ENCODE measurements around the gene CT45A9. TPM values are rescaled to one million over a fixed set of nuclear protein-coding genes. Genes with fewer than 3 reads are reported as not detected.
"Not testable (repeated sequence)": the region's sequence is repeated elsewhere in the genome, so short reads cannot be mapped to it uniquely, and the experiment has no call there.

CT45A9 gene
- total and polyA plus RNA-seq, 4 donors, result not detected

GRCh38 chrX:135890087-135890585 lies 18.5 kb upstream of the CT45A9 start:
- H3K4me3 ChIP-seq (ENCODE audit: low read depth in 1 of 3, low read length in 3 of 3), result no peak overlapping the region
- no peak overlapping the region for H3K9ac ChIP-seq (ENCODE audit: low read depth in 1 of 2, low read length in 2 of 2)
- TF ChIP-seq EGR1 (IDR thresholded peaks at IDR 0.05; ENCODE audit: low read depth in 2 of 2), result no peak
- TF ChIP-seq HNF4A (conservative IDR thresholded peaks at IDR 0.05), result no peak
- TF ChIP-seq HNF4G (IDR thresholded peaks at IDR 0.05), result no peak
- TF ChIP-seq GABPA (IDR thresholded peaks at IDR 0.05 in 1 of 2, conservative IDR thresholded peaks at IDR 0.05 in 1 of 2), result no peak
- TF ChIP-seq FOXA2 (IDR thresholded peaks at IDR 0.05), result no peak
- no peak for TF ChIP-seq RXRA (IDR thresholded peaks at IDR 0.05)
- DNase-seq (ENCODE audit: low spot score), result no peak
- no peak overlapping the region for H3K27ac ChIP-seq (ENCODE audit: low read depth in 1 of 2, low read length in 2 of 2)
- H3K27me3 ChIP-seq (ENCODE audit: control insufficient read depth in 4 of 4, insufficient read depth in 4 of 4, low read length in 3 of 4), result no peaks in the 10 kb centered on the region
- H3K36me3 ChIP-seq (ENCODE audit: control insufficient read depth in 4 of 4, insufficient read depth in 3 of 4, low read depth in 1 of 4, low read length in 3 of 4), result no peaks in the 10 kb centered on the region
- no peaks in the 10 kb centered on the region for H3K4me1 ChIP-seq (ENCODE audit: control insufficient read depth in 4 of 4, insufficient read depth in 4 of 4, low read length in 3 of 4)
- WGBS, result 87% methylated on average over 14 of the region's 14 CpGs
- H3K9me3 ChIP-seq (ENCODE audit: control insufficient read depth in 4 of 4, low read length in 3 of 4), result peaks cover 0 to 2% (median 0%) of the 10 kb centered on the region in 4 donors

GRCh38 chrX:135888976-135889375 lies 17.4 kb upstream of the CT45A9 start:
- 74% methylated on average over 13 of the region's 15 CpGs for WGBS
- H3K9ac ChIP-seq (ENCODE audit: low read depth in 1 of 2, low read length in 2 of 2), result not testable (repeated sequence)

GRCh38 chrX:135888230-135888629 lies 16.6 kb upstream of the CT45A9 start:
- not testable (repeated sequence) for H3K4me3 ChIP-seq (ENCODE audit: low read depth in 1 of 3, low read length in 3 of 3); H3K4me1 ChIP-seq (ENCODE audit: control insufficient read depth in 4 of 4, insufficient read depth in 4 of 4, low read length in 3 of 4); H3K27me3 ChIP-seq (ENCODE audit: control insufficient read depth in 4 of 4, insufficient read depth in 4 of 4, low read length in 3 of 4); H3K9ac ChIP-seq (ENCODE audit: low read depth in 1 of 2, low read length in 2 of 2); DNase-seq (ENCODE audit: low spot score); H3K9me3 ChIP-seq (ENCODE audit: control insufficient read depth in 4 of 4, low read length in 3 of 4); H3K27ac ChIP-seq (ENCODE audit: low read depth in 1 of 2, low read length in 2 of 2); H3K36me3 ChIP-seq (ENCODE audit: control insufficient read depth in 4 of 4, insufficient read depth in 3 of 4, low read depth in 1 of 4, low read length in 3 of 4)
- WGBS, result 89% methylated on average over 10 of the region's 18 CpGs

More at GRCh38 chrX:135888976-135889375, 17.4 kb upstream of the CT45A9 start:
- not testable (repeated sequence) for H3K27me3 ChIP-seq (ENCODE audit: control insufficient read depth in 4 of 4, insufficient read depth in 4 of 4, low read length in 3 of 4); H3K9me3 ChIP-seq (ENCODE audit: control insufficient read depth in 4 of 4, low read length in 3 of 4); H3K4me1 ChIP-seq (ENCODE audit: control insufficient read depth in 4 of 4, insufficient read depth in 4 of 4, low read length in 3 of 4); H3K36me3 ChIP-seq (ENCODE audit: control insufficient read depth in 4 of 4, insufficient read depth in 3 of 4, low read depth in 1 of 4, low read length in 3 of 4); H3K27ac ChIP-seq (ENCODE audit: low read depth in 1 of 2, low read length in 2 of 2); H3K4me3 ChIP-seq (ENCODE audit: low read depth in 1 of 3, low read length in 3 of 3); DNase-seq (ENCODE audit: low spot score)

GRCh38 chrX:135882741-135883140 lies 11.1 kb upstream of the CT45A9 start:
- H3K4me3 ChIP-seq (ENCODE audit: low read depth in 1 of 3, low read length in 3 of 3); H3K4me1 ChIP-seq (ENCODE audit: control insufficient read depth in 4 of 4, insufficient read depth in 4 of 4, low read length in 3 of 4); H3K36me3 ChIP-seq (ENCODE audit: control insufficient read depth in 4 of 4, insufficient read depth in 3 of 4, low read depth in 1 of 4, low read length in 3 of 4); H3K27ac ChIP-seq (ENCODE audit: low read depth in 1 of 2, low read length in 2 of 2); H3K9me3 ChIP-seq (ENCODE audit: control insufficient read depth in 4 of 4, low read length in 3 of 4); H3K27me3 ChIP-seq (ENCODE audit: control insufficient read depth in 4 of 4, insufficient read depth in 4 of 4, low read length in 3 of 4); DNase-seq (ENCODE audit: low spot score); H3K9ac ChIP-seq (ENCODE audit: low read depth in 1 of 2, low read length in 2 of 2): not testable (repeated sequence)
- 50% methylated on average over 4 of the region's 5 CpGs for WGBS

- H3K27ac ChIP-seq (ENCODE audit: low read depth in 1 of 2, low read length in 2 of 2); H3K9me3 ChIP-seq (ENCODE audit: control insufficient read depth in 4 of 4, low read length in 3 of 4); H3K4me3 ChIP-seq (ENCODE audit: low read depth in 1 of 3, low read length in 3 of 3); DNase-seq (ENCODE audit: low spot score); H3K27me3 ChIP-seq (ENCODE audit: control insufficient read depth in 4 of 4, insufficient read depth in 4 of 4, low read length in 3 of 4); H3K36me3 ChIP-seq (ENCODE audit: control insufficient read depth in 4 of 4, insufficient read depth in 3 of 4, low read depth in 1 of 4, low read length in 3 of 4); H3K4me1 ChIP-seq (ENCODE audit: control insufficient read depth in 4 of 4, insufficient read depth in 4 of 4, low read length in 3 of 4); H3K9ac ChIP-seq (ENCODE audit: low read depth in 1 of 2, low read length in 2 of 2): not testable (repeated sequence)
- WGBS, result no CpG with 5 or more reads among the region's 17 CpGs
Observed at GRCh38 chrX:135854438-135854837, 17.2 kb downstream of the CT45A9 start, which contains the start of gene CT45A8. CT45A8 (minus strand) TSS chrX:135854538; CDS start chrX:135850783, 3,755 bp downstream.

GRCh38 chrX:135837180-135837579 lies 34.4 kb downstream of the CT45A9 start, which contains the start of gene CT45A7:
CT45A7 (minus strand) TSS chrX:135837280; CDS start chrX:135833533, 3,747 bp downstream.
- not testable (repeated sequence) for DNase-seq (ENCODE audit: low spot score)
- WGBS, result no CpG with 5 or more reads among the region's 17 CpGs

GRCh38 chrX:135819912-135820311 lies 51.7 kb downstream of the CT45A9 start, which contains the start of gene CT45A2:
CT45A2 (minus strand) TSS chrX:135820012; CDS start chrX:135816265, 3,747 bp downstream.
- H3K9ac ChIP-seq (ENCODE audit: low read depth in 1 of 2, low read length in 2 of 2); DNase-seq (ENCODE audit: low spot score); H3K27ac ChIP-seq (ENCODE audit: low read depth in 1 of 2, low read length in 2 of 2); H3K9me3 ChIP-seq (ENCODE audit: control insufficient read depth in 4 of 4, low read length in 3 of 4); H3K4me1 ChIP-seq (ENCODE audit: control insufficient read depth in 4 of 4, insufficient read depth in 4 of 4, low read length in 3 of 4); H3K27me3 ChIP-seq (ENCODE audit: control insufficient read depth in 4 of 4, insufficient read depth in 4 of 4, low read length in 3 of 4); H3K4me3 ChIP-seq (ENCODE audit: low read depth in 1 of 3, low read length in 3 of 3); H3K36me3 ChIP-seq (ENCODE audit: control insufficient read depth in 4 of 4, insufficient read depth in 3 of 4, low read depth in 1 of 4, low read length in 3 of 4): not testable (repeated sequence)
- no CpG with 5 or more reads among the region's 17 CpGs for WGBS

More at GRCh38 chrX:135837180-135837579, 34.4 kb downstream of the CT45A9 start, which contains the start of gene CT45A7:
- not testable (repeated sequence) for H3K36me3 ChIP-seq (ENCODE audit: control insufficient read depth in 4 of 4, insufficient read depth in 3 of 4, low read depth in 1 of 4, low read length in 3 of 4); H3K9ac ChIP-seq (ENCODE audit: low read depth in 1 of 2, low read length in 2 of 2); H3K4me1 ChIP-seq (ENCODE audit: control insufficient read depth in 4 of 4, insufficient read depth in 4 of 4, low read length in 3 of 4); H3K27me3 ChIP-seq (ENCODE audit: control insufficient read depth in 4 of 4, insufficient read depth in 4 of 4, low read length in 3 of 4); H3K4me3 ChIP-seq (ENCODE audit: low read depth in 1 of 3, low read length in 3 of 3); H3K9me3 ChIP-seq (ENCODE audit: control insufficient read depth in 4 of 4, low read length in 3 of 4); H3K27ac ChIP-seq (ENCODE audit: low read depth in 1 of 2, low read length in 2 of 2)
